HL-60 (cell line): ENCODE measurements around the gene MIA3.

Experiments used
- CTCF ChIP-seq: IDR thresholded peaks from one replicate; pipeline ENCODE4 v1.5.1; 2011; ENCODE audit warnings: low read length, control low read depth, inconsistent platforms; ENCODE audit not compliant: insufficient read depth
- POLR2AphosphoS5 ChIP-seq: IDR thresholded peaks from 2 replicates; pipeline ENCODE4 v1.6.1; 2012; ENCODE audit warnings: low read depth

DNA sequence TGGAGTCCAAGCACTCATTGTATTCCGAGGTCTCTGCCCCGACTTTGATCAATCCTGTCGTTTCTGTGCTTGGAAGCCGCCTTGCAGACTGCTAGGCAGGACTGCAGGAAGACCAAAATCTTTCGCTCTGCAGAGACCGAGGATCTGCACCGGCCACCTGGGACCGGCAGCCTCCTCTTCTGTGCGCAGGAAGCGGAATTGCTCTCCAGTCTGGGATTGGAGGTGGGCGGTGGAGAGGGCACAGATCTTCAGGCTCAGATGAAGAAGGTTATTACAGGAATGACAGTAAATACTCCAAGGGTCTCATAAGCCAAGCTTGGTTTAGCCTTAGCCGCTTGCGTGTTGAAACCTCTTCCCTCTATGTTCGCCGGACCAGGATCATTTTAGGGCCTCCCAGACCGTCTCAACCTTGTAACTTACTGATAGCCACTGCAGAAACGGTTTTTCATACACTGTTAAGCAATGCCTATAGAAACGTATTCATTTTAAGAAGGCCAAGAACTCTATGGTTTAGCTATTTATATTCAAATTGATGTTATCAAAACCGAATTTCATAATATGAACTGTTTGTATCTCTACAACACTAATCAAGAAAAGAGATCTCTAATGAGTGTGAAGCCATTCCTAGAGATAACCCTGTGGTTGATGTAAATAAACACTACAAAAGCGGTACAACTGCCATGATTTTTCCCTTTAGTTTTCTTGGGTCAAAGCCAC lies 1.1 kb downstream of the MIA3 start:
- no peak for TF ChIP-seq CTCF
- TF ChIP-seq POLR2AphosphoS5 = no peak
